22Rv1 (cell line): ENCODE measurements around the gene CCSER1.

Source experiments
- CTCF ChIP-seq: fragments of 450-650 bp; IDR thresholded peaks from 2 replicates; pipeline ENCODE4 v1.5.1; 2017; ENCODE audit warnings: mild to moderate bottlenecking
- ZFX ChIP-seq: fragments of 450-650 bp; IDR thresholded peaks from 2 replicates; pipeline ENCODE4 v1.6.1; 2017; ENCODE audit warnings: antibody characterized with exemption, borderline replicate concordance

- no peak for TF ChIP-seq CTCF
- TF ChIP-seq ZFX = no peak
Measured at GRCh38 chr4:91035276-91035675, 908.1 kb downstream of the CCSER1 start.
